Heart left ventricle (tissue), 13 donors: Measurements from ENCODE around the gene SH2D4B.

Experiments used
- POLR2A ChIP-seq, 2 donors: fragments of 450-650 bp; IDR thresholded peaks; one replicate each; pipeline ENCODE4 v1.6.1; 2017; ENCODE audit warnings: antibody characterized with exemption in 2 of 2, mild to moderate bottlenecking in 2 of 2, moderate library complexity in 2 of 2
- TF ChIP-seq, protein P1 (sequence below), 12 donors: fragments of 200-600 bp; sonication (generic) in 4 of 12; IDR thresholded peaks; one replicate each; pipeline versions ENCODE4 v1.5.0 to v1.8.0; 2018 to 2022; ENCODE audit warnings: antibody characterized with exemption in 12 of 12, mild to moderate bottlenecking in 5 of 12
- donor health status: ischemic (EF 13 %, LVEDD 7.1; RV severe dilation, severe dysfunction).
- donor health status: DM: no; HTN: yes; CAD: no.
- donor health status: DM: no; HTN: no; CAD: no.
- donor health status: ischemic (EF 25% LVEDD 6.9; RV normal size, moderate dysfunction).
- donor health status: ischemic (EF 25% LVEDD 5.7; RV mildly dilated, moderate dysfunction).
- donor health status: ischemic (EF 35%, LVEDD 5.7; RV mildly dilated, moderate dysfunction).
- donor health status: nonischemic (EF 11% LVEDD 7.7; RV severe dilation, severe dysfunction).
- donor health status: DM: yes; HTN: yes; CAD: no.
- donor health status: PGD.
- donor health status: ischemic (EF 29% LVEDD 5.4; RV normal size, mild dysfunction).
- donor health status: nonischemic (EF 23%, LVEDD 6.1; RV moderate dilation, normal function).

DNA sequence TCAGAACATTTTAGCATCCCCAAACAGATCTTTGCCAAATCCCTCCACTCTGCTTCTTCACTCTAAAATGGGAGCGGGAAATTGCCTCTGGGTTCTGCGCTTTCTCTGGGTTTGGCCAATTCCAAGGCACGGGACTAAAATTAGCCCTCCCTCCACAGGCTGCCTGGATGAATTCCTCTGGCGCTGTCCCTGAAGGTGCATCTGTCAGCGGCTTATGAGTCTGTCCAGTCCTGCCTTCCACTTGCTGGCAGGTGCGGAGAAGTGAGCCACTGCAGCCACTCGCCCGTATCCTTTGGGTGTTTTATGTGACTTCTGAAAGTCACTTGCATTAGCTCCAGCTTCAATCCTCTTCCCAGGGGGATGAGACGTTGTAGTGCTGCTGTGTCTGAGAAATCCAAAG is 121.6 kb downstream of the SH2D4B start:
- TF ChIP-seq POLR2A (IDR thresholded peaks at IDR 0.05), result no peak
- TF ChIP-seq, protein P1, sequence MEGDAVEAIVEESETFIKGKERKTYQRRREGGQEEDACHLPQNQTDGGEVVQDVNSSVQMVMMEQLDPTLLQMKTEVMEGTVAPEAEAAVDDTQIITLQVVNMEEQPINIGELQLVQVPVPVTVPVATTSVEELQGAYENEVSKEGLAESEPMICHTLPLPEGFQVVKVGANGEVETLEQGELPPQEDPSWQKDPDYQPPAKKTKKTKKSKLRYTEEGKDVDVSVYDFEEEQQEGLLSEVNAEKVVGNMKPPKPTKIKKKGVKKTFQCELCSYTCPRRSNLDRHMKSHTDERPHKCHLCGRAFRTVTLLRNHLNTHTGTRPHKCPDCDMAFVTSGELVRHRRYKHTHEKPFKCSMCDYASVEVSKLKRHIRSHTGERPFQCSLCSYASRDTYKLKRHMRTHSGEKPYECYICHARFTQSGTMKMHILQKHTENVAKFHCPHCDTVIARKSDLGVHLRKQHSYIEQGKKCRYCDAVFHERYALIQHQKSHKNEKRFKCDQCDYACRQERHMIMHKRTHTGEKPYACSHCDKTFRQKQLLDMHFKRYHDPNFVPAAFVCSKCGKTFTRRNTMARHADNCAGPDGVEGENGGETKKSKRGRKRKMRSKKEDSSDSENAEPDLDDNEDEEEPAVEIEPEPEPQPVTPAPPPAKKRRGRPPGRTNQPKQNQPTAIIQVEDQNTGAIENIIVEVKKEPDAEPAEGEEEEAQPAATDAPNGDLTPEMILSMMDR (IDR thresholded peaks at IDR 0.05), result no peak
